GM21576 (cell line): ENCODE measurements around the gene RXYLT1.

Source experiments
- ATAC-seq: cut with Tn5 transposase; IDR thresholded peaks from one replicate; pipeline ENCODE4 v1.9.1; 2021; ENCODE audit warnings: mild to moderate bottlenecking, moderate library complexity; ENCODE audit not compliant: unreplicated experiment

RXYLT1 gene

GRCh38 chr12:63802012-63802608 lies 22.4 kb downstream of the RXYLT1 start:
- ATAC-seq, result no peak

- no peak for ATAC-seq
Measured at GRCh38 chr12:63804746-63805145, 25.0 kb downstream of the RXYLT1 start.

GRCh38 chr12:63805704-63806672 lies 26.3 kb downstream of the RXYLT1 start:
- ATAC-seq, result no peak

GRCh38 chr12:63808631-63809030 lies 28.9 kb downstream of the RXYLT1 start:
- ATAC-seq, result no peak

GRCh38 chr12:63809566-63809965 lies 29.9 kb downstream of the RXYLT1 start:
- no peak for ATAC-seq

- ATAC-seq, result no peak
Measured at GRCh38 chr12:63811334-63811733, 31.6 kb downstream of the RXYLT1 start.

GRCh38 chr12:63811755-63812154 lies 32.0 kb downstream of the RXYLT1 start:
- no peak for ATAC-seq

- peak; percentile 41 for ATAC-seq
Measured at GRCh38 chr12:63814146-63814772, 34.5 kb downstream of the RXYLT1 start.

GRCh38 chr12:63815482-63815852 lies 35.8 kb downstream of the RXYLT1 start:
- ATAC-seq, result no peak

GRCh38 chr12:63816031-63816430 lies 36.3 kb downstream of the RXYLT1 start:
- ATAC-seq, result no peak

GRCh38 chr12:63820427-63820826 lies 40.7 kb downstream of the RXYLT1 start:
- ATAC-seq, result no peak

- ATAC-seq, result no peak
Measured at GRCh38 chr12:63821781-63822251, 42.1 kb downstream of the RXYLT1 start.

GRCh38 chr12:63822352-63822751 lies 42.6 kb downstream of the RXYLT1 start:
- no peak for ATAC-seq

GRCh38 chr12:63823040-63823439 lies 43.3 kb downstream of the RXYLT1 start:
- no peak for ATAC-seq

GRCh38 chr12:63826006-63826585 lies 46.4 kb downstream of the RXYLT1 start:
- peak; percentile 80 for ATAC-seq

- no peak for ATAC-seq
Measured at GRCh38 chr12:63828867-63829266, 49.2 kb downstream of the RXYLT1 start.

GRCh38 chr12:63836046-63836445 lies 56.3 kb downstream of the RXYLT1 start:
- no peak for ATAC-seq

- no peak for ATAC-seq
Measured at GRCh38 chr12:63836936-63837335, 57.2 kb downstream of the RXYLT1 start.

- ATAC-seq, result no peak
Measured at GRCh38 chr12:63838411-63838810, 58.7 kb downstream of the RXYLT1 start.

- no peak for ATAC-seq
Measured at GRCh38 chr12:63841011-63841410, 61.3 kb downstream of the RXYLT1 start.

- no peak for ATAC-seq
Measured at GRCh38 chr12:63841571-63841970, 61.9 kb downstream of the RXYLT1 start.
